Endometrium (tissue), 2 donors: ENCODE results near the gene GUCY2C.

Experiments
- FAIRE-seq: peaks from 2 replicates; lab custom pipeline; 2012; peaks lifted over from hg19 to GRCh38; lab: Jason Lieb, UNC
- donor health status: control.
- donor health status: control.

Gene GUCY2C

DNA sequence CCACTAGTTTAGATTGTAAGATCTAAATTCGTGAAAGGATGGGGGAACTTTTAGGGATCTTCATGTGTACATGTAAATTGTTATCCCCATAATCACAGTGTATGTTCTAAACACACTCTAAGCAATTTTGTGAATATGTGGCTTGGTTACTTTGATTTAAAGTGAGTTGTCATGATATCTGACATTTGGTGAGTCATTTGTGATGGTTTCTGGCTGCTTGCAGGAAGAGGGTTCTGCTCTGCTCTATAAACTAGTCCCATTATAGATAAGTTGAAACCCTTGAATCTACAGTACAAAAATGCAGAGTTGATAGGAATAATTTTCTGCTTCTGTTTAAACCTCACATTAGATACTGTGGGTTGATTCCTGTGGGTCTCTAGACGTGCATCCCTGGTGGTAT, 14.8 kb downstream of the GUCY2C start:
- no peak for FAIRE-seq

DNA sequence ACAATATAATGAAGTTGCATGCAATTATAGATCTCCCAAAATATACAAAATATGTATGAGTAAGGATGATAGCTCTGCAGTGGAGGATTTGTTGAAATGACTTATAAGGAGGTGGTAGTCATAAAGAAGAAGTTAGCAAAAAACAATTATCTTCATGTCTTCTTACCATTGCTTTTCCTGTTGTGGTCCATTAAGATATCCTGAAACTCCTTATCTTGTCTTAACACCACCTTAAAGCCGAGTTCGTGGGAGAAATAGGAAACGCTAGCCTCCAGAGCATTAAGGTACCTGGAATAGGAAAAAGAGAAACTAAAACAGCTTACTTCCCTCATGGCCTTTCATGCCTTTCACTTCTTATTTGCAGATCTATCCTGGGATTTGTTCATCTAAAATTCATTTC, 15.2 kb downstream of the GUCY2C start:
- FAIRE-seq = no peak

GRCh38 chr12:14678547-14679150, 17.8 kb downstream of the GUCY2C start:
- FAIRE-seq = no peak

GRCh38 chr12:14668591-14668990, 27.8 kb downstream of the GUCY2C start:
- no peak for FAIRE-seq

DNA sequence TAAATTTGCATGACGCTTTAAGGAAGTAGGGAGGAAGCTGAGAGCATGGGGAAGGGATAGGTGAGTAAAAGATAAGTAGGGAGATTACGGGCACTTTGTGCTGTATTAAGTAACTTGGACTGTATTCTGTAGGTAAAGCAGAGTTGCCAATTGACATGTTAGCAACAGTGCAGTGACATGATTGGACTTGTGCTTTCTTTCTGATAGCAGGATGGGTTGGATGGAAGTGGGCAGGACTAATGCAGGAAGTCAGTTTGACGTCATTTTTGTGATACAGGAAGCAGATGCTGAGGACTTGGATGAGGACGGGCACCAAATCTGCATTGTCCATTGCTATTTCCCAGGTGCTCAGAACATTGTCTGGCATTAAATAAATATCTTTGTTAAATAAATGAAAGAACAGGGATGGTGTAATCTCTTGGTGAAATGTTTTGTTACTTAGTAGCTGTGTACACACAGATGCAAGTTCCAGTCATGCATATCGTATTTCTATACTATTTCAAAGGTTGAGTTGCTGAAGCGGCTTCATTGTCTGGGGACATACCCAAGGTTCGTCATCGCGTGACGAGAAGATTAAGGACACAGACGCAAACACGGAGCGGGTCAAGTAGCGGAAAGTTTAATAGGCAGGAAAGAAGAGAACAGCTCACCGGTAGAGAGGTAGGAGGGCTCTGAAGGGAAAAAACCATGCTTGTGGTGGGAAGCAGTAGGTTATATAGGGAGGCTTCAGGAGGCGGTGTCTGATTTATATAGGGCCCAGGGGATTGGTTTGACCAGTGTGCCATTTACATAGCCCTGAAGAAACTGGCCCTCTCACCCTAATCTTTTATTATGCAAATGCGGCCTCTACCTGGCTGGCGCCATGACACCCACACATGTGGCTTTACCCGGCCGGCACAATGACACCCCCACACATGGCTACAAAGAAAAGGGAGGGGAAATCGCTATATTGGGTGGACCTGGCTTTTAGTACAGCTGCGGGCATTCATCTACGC, 30.7 kb downstream of the GUCY2C start:
- no peak for FAIRE-seq

DNA sequence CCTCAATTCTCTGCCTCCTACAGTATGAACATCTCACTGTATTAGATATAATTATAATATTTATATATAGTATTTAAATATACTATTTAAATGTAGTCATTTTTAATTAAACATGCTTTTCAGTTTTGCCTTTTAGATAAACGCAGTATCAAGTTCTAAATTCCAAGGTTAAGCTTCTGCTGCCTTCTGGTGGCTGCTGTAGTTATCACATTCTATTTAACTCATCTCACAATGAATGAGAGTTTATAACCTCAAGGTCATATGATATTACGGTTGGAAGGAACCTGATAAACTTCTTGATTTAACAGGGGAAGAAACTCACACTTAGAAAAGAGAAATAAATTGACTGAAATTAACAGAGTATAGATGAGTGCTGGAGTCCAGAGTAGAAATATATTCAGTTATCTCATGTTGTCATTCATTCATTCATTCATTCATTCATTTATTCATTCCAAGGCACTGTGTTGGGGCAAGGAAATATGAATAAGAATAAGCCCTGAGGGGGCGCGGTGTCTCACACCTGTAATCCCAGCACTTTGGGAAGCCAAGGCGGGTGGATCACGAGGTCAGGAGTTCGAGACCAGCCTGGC, 31.9 kb downstream of the GUCY2C start:
- peak; percentile 85 for FAIRE-seq

DNA sequence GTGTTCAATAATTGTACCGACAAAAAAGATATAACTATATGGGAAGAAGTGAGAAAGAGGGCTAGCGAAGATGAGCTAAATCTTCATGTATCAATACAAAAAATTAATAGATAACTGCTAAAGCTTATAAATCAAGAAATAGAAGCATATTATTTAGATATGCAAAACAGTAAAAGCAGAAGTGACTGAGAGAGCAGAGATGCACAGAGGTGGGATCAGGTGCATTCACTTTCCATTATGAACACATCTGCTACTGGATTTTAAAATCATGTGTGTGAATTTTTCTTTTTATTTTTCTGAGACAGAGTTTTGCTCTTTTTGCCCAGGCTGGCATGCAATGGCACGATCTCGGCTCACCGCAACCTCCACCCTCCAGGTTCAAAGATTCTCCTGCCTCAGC, 33.4 kb downstream of the GUCY2C start:
- no peak for FAIRE-seq

DNA sequence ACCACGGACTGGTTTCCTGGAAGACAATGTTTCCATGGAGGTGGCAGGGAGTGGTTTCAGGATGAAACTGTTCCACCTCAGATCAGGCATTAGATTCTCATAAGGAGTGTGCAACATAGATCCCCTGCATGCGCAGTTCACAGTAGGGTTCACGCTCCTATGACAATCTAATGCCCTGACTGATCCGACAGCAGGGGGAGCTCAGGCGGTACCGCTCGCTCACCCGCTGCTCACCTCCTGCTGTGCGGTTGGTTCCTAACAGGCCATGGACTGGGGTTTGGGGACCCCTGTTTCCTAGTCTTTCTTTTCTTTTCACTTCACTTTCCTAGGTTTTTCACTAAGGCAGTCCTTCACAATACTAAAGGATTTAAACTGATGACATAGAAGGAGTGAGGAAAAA, 39.6 kb downstream of the GUCY2C start:
- no peak for FAIRE-seq

DNA sequence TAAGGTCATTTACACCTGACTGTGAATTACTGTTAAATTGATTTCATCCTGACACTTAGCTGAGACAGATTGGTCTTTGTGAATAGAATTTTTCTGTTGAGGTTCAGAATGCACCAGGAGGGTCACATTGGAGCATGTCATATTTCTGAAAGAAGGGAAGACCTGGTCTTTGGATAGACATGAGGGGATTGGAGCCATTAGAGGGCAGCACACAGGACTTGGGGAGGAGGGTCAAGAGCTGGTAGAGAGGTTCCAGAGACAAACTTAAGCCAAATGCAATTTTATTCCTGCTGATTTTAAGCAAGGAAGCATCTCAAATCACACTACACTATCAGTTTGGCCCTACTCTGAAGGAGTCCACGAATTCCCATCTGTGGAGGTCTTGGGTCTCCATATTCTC, 41.1 kb downstream of the GUCY2C start:
- no peak for FAIRE-seq

GRCh38 chr12:14654842-14655241, 41.6 kb downstream of the GUCY2C start:
- no peak for FAIRE-seq

- FAIRE-seq = no peak
Measured at GRCh38 chr12:14654416-14654815, 42.0 kb downstream of the GUCY2C start.

DNA sequence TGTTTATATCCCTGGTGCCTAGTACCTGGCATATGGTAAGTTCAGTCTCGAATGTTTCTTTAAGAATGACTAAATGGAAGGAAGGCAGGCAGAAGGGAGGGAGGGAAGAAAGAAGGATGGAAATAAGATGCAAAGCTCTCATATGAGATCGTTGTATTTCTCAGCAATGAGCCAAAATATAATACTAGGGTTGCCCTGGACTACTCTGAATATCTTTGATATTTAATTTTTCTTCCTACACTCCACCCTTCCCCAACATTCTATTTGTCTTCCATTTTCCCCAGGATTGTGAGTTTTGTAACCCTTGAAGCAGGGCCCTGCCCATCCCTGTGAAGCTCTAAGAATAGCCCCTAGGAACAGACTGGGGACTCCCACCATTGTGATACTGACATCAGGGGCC, 43.9 kb downstream of the GUCY2C start:
- FAIRE-seq = no peak

GRCh38 chr12:14651371-14651770, 45.0 kb downstream of the GUCY2C start:
- no peak for FAIRE-seq

DNA sequence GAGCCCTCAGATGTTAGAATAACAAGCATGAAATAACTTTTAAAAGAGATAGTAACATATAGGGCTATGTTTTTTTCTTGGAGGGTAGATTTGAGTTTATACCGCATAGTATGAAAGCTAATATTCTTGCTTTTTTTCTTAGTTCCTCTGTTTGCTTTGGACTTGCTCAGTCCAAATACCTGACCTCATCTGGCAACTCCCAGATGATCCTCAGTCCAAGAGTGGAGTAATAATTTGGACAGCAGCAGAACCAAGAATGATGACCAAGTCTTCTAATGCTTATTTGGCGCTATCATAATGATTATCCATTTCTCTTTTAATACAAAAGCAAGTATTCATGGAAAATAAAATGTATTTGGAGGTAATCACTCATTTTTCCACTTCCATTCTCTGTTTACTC, 45.6 kb downstream of the GUCY2C start:
- no peak for FAIRE-seq

GRCh38 chr12:14647028-14647750, 49.2 kb downstream of the GUCY2C start:
- FAIRE-seq = no peak

DNA sequence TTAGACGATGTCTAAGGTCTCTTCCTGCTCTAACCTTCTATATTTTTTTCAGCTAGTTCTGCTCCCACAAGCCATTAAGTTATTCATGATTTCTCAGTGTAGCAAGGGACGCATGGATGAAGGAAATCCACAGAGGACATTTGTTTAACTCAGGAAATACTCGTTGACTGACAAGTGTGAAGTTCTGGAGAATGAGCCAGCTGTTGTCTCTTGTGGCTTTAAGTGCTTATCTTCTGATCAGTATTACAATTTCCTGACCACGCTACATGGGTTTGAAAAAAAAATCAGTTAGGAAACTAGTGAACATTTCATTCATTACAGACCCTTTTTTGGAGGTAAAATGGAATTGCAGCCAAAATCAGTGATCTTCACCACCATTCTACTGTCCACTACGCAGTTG, 53.1 kb downstream of the GUCY2C start:
- no peak for FAIRE-seq

- no peak for FAIRE-seq
Measured at GRCh38 chr12:14638066-14638465, 58.3 kb downstream of the GUCY2C start.

GRCh38 chr12:14635776-14636175, 60.6 kb downstream of the GUCY2C start:
- FAIRE-seq = no peak

DNA sequence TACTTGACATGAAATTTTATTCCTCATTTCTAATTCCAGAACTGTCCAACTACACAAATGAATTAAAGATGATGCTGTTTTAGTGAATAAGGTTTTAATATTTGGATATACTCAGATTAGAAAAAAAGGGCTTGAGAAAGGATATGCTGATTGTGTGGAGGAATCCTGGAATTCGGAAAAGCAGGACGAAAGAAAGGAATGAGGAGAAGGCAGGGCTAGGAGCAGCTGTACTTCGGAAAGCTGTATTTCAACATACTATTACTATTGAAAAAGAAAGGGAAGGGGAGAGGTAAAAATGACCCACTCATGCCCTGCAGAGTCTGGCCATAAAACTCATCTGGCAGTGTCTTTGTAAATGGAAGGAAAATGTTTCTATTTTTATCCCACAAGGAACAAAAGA, 65.6 kb downstream of the GUCY2C start:
- FAIRE-seq = no peak

- peak; percentile 70 for FAIRE-seq
Measured at GRCh38 chr12:14629832-14630710, 66.3 kb downstream of the GUCY2C start.

DNA sequence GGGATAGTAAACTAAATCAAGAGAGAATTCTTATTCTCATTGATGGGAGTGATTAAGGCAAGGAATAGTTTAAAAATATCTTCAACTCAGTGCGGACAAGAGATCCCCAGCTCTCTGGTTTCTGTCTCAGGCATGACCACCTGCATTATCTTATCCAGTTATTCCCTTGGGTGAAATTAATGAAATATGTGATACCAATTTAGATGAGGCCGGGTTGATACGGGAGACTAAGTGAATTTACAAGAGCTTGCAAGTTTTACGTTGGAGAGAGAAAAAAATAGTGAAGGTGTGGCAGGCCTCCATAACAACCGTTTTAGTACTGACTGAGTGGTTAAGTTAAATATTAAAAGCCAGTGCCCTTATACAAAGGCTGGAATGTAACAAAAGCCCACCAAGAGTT, 67.6 kb downstream of the GUCY2C start:
- FAIRE-seq = no peak

DNA sequence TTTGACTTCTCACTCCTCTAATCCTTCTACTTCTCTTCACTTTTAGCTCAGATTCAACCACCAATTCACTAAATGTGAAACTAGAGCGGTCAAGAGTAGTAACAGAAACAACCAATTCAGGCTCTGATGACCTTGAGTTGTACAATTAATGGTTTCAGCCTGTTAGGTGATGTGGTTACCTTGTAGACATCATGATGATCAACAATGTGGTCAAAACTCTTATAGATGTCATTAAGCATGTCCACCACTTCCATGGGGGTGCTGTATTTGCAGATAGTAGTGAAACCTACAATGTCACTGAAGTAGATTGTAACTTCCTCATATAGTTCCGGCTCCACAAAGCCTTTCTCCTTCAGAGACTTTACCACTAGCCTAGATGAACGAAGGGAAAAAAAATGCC, 74.6 kb downstream of the GUCY2C start:
- FAIRE-seq = no peak
